Brain microvascular endothelial cell (primary cell): ENCODE results near the gene TRMT1.

Experiments
- DNase-seq: peaks from one replicate; pipeline ENCODE4 v3.0.0-alpha.2; 2020
- H3K27ac ChIP-seq: fragments of 250-450 bp; sonication (Bioruptor Pico); 2 replicates; pipeline ENCODE4 v1.5.1; 2020; ENCODE audit warnings: mild to moderate bottlenecking, moderate library complexity
- H3K27me3 ChIP-seq: fragments of 250-450 bp; sonication (Bioruptor Pico); replicated peaks from 2 replicates; pipeline ENCODE4 v1.5.1; 2020; ENCODE audit warnings: mild to moderate bottlenecking
- H3K36me3 ChIP-seq: fragments of 250-450 bp; sonication (Bioruptor Pico); replicated peaks from 2 replicates; pipeline ENCODE4 v1.5.1; 2020; ENCODE audit warnings: mild to moderate bottlenecking
- H3K4me3 ChIP-seq: 2 replicates; pipeline ENCODE4 v1.5.1; 2011; ENCODE audit warnings: low read depth, mild to moderate bottlenecking, control low read depth, low read length, moderate library complexity
- CTCF ChIP-seq: IDR thresholded peaks from 2 replicates; pipeline ENCODE4 v1.5.1; 2011; ENCODE audit warnings: low read depth, mild to moderate bottlenecking, moderate library complexity, low read length, control low read depth, inconsistent platforms; ENCODE audit errors: missing control alignments
- in situ Hi-C: cut with HindIII; loops from 2 replicates; pipeline ENCODE4 v1.10.0; 2017; ENCODE audit warnings: low sequenced_read_pairs, low pct_ligation_motif_present

TRMT1 gene

DNA sequence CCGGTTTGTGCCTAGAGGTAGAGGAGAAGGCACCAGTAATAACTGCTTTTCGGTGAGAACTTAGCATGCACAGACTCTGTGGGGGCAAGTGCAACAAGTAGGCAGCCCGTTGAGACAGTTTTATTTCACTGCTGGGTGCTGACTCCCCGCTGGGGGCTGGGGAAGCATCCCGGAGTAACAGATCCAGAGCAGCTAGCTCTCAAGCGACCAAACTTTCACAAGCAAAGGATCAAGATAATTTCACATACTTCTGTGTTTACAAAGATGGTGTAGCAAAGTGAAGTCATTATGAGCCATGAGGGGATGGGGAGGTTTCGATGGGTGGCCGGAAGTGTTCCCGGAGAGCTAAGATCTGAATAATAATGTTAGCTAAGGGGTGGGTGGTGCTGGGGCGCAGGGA, 4.3 kb upstream of the TRMT1 start:
- no peak for TF ChIP-seq CTCF
- Histone ChIP-seq H3K27ac (peak overlapping the region; percentile 90), H3K36me3 (peaks cover 12% of the 10 kb centered on the region), H3K27me3 (no peaks in the 10 kb centered on the region), H3K4me3 (peak overlapping the region; percentile 27)
- in situ Hi-C loops: no loop called here
- peak; percentile 84 for DNase-seq

- in situ Hi-C loops: no loop called here
- peak overlapping the region; percentile 90 for H3K27ac ChIP-seq
These were observed 3.5 kb upstream of the TRMT1 start for GRCh38 chr19:13120031-13120430.

DNA sequence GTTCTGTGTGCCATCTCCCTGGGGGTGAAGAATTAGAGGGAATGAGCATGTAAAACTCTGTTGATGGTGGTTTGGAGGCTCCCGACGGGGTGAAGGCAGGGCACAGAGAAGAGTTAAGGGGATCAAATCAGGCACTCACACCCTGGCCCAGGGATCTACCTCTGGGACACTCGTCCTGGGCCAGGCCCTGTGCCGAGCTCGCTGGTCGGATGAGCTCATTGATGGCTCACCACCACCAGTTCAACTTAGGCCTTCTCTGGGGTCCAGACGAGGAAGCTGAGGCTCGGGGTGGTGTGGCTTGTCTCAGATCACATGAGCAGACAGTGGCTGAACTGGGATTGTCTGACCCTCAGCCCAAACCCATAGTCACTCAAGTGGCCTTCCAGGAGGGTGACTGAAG, 3.1 kb upstream of the TRMT1 start:
- Histone ChIP-seq H3K27ac (peak overlapping the region; percentile 90), H3K4me3 (peak overlapping the region; percentile 90), H3K36me3 (peaks cover 7% of the 10 kb centered on the region), H3K27me3 (no peaks in the 10 kb centered on the region)
- TF ChIP-seq CTCF: no peak
- in situ Hi-C loops: no loop called here
- DNase-seq: no peak

More at GRCh38 chr19:13120031-13120430, 3.5 kb upstream of the TRMT1 start:
- peak overlapping the region; percentile 90 for H3K4me3 ChIP-seq
- DNase-seq: no peak
- no peaks in the 10 kb centered on the region for H3K27me3 ChIP-seq
- H3K36me3 ChIP-seq: peaks cover 11% of the 10 kb centered on the region
- TF ChIP-seq CTCF: no peak

DNA sequence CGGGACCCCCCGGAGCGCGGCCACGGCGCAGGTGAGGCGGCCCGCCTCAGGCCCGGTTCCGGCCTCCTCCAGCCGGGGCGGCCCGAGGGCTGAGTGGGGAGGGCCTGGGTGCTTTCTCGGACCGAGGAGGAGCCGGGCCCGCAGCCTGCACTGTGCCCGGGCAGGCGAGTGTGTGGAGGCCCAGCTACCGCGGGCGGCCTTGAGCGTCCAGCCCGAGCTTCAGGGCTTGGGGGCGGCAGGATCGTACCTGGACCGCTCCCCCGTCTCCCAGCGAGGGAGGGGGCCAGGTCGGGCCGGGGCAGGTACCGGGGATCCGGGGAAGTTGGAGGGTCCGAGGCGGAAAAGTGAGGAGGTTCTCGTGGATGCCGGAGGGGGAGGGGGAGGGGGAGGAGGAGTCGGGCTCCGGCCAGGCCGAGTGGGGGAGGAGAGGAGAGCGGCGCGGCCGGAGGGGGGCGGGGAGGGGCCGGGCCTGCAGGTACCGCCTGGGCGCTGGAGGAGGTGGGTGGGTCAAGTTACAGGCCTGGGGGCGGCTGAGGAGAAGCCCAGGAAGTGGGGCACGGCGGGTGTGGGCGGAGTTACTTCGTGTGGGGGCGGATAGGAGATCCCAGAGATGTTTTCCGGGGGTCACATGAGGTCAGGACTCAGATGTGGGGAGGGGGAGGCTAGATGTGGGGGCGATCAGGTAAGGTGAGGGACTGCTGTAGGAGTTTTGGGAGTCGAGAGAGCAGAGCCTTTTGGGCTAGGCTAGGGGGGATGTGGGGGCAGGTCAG, 2.1 kb upstream of the TRMT1 start:
- in situ Hi-C loops: no loop called here
- Histone ChIP-seq H3K36me3 (peaks cover 12% of the 10 kb centered on the region), H3K4me3 (peak overlapping the region; percentile 90), H3K27me3 (no peaks in the 10 kb centered on the region), H3K27ac (peak overlapping the region; percentile 90)
- TF ChIP-seq CTCF: no peak
- DNase-seq: no peak

DNA sequence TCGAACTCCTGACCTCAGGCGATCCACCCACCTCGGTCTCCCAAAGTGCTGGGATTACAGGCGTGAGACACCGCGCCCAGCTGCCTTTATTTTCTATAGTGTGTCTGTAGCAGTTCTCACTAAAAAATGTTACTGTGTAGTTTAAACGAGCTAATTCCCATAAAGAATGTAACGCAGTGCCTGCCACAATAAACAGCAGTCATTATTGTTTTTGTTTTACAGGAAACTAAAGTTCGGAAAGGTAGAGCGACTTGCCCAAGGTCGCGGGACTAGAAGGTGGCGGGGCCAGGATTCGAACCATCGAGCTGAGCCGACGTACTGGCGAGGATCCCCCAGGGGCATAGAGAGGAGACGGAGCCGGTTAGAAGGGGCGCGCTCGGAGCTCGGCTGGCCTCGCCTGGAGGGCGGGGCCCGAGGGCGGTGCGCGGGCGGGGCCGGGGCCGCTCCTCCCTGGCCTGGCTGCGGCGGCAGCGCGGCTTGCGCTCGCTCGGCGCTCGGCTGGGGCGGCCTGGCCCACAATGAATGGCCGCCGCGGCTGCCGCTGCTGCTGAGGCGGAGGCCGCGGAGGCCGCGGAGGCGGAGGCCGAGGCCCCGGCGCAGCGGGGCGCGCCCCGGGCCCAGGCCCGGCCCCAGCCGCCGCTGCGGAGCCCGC, 1.4 kb upstream of the TRMT1 start, which contains the start of gene NACC1:
TSS of gene NACC1 (plus strand) at position 493 of the 652 bp plus-strand sequence. CDS start 16,944 bp downstream, outside the sequence.
- H3K27me3 ChIP-seq: no peaks in the 10 kb centered on the region
- DNase-seq: peak; percentile 80
- H3K36me3 ChIP-seq: peaks cover 19% of the 10 kb centered on the region
- in situ Hi-C loops: no loop called here
- H3K4me3 ChIP-seq: peak within 1 kb of the TSS; percentile 98
- no peak for TF ChIP-seq CTCF
- H3K27ac ChIP-seq: peak within 1 kb of the TSS; percentile 90
